SK-N-SH treated with all-trans-retinoic acid at 6 μM for 48 hours (cell line): ENCODE results near the gene TNFRSF18.

Source experiments
- ATAC-seq: fragments of 200-7000 bp; cut with Tn5 transposase; 3 replicates; pipeline ENCODE4 v1.9.1; 2020; ENCODE audit warnings: mild to moderate bottlenecking, moderate library complexity
- ARNTL ChIP-seq: fragments of 450-650 bp; formaldehyde crosslinking; IDR thresholded peaks from 2 replicates; pipeline ENCODE4 v1.5.0; 2020; ENCODE audit warnings: low read depth, mild to moderate bottlenecking, moderate library complexity, borderline replicate concordance
- BACH2 ChIP-seq: fragments of 250-450 bp; sonication (Bioruptor Pico); IDR thresholded peaks from 2 replicates; pipeline ENCODE4 v1.9.0; 2021; ENCODE audit warnings: mild to moderate bottlenecking, borderline replicate concordance
- CREB5 ChIP-seq: fragments of 250-450 bp; sonication (Bioruptor Pico); IDR thresholded peaks from 2 replicates; pipeline ENCODE4 v1.5.1; 2020; ENCODE audit warnings: low read depth, mild to moderate bottlenecking, moderate library complexity
- CSDC2 ChIP-seq: fragments of 250-450 bp; sonication (Bioruptor Pico); IDR thresholded peaks from 2 replicates; pipeline ENCODE4 v1.5.0; 2020; ENCODE audit warnings: mild to moderate bottlenecking, moderate library complexity
- CSRNP3 ChIP-seq: fragments of 250-450 bp; sonication (Bioruptor Pico); IDR thresholded peaks from 2 replicates; pipeline ENCODE4 v1.5.1; 2021; ENCODE audit warnings: mild to moderate bottlenecking, moderate library complexity
- ESRRG ChIP-seq: fragments of 250-450 bp; sonication (Bioruptor Pico); IDR thresholded peaks from 2 replicates; pipeline ENCODE4 v1.6.1; 2021; ENCODE audit warnings: mild to moderate bottlenecking
- GLIS3 ChIP-seq: fragments of 250-450 bp; sonication (Bioruptor Pico); IDR thresholded peaks from 2 replicates; pipeline ENCODE4 v1.5.0; 2020; ENCODE audit warnings: mild to moderate bottlenecking, moderate library complexity
- ISL1 ChIP-seq: fragments of 250-450 bp; sonication (Bioruptor Pico); IDR thresholded peaks from 2 replicates; pipeline ENCODE4 v2.1.2; 2022; ENCODE audit warnings: mild to moderate bottlenecking, moderate library complexity
- OSR1 ChIP-seq: fragments of 250-450 bp; sonication (Bioruptor Pico); IDR thresholded peaks from 2 replicates; pipeline ENCODE4 v1.8.0; 2022; ENCODE audit warnings: moderate library complexity, mild to moderate bottlenecking, inconsistent platforms
- PPARA ChIP-seq: fragments of 250-450 bp; sonication (Bioruptor Pico); IDR thresholded peaks from 2 replicates; pipeline ENCODE4 v1.5.0; 2020; ENCODE audit warnings: mild to moderate bottlenecking, borderline replicate concordance
- RARB ChIP-seq: fragments of 250-450 bp; sonication (Bioruptor Pico); IDR thresholded peaks from 2 replicates; pipeline ENCODE4 v1.8.0; 2021; ENCODE audit warnings: mild to moderate bottlenecking, moderate library complexity
- SNAI2 ChIP-seq: fragments of 250-450 bp; sonication (Bioruptor Pico); IDR thresholded peaks from 2 replicates; pipeline ENCODE4 v1.5.0; 2020; ENCODE audit warnings: mild to moderate bottlenecking, moderate library complexity
- TCF4 ChIP-seq: fragments of 250-450 bp; sonication (Bioruptor Pico); IDR thresholded peaks from 2 replicates; pipeline ENCODE4 v1.8.0; 2021; ENCODE audit warnings: mild to moderate bottlenecking, moderate library complexity, borderline replicate concordance
- ZC3H10 ChIP-seq: fragments of 250-450 bp; sonication (Bioruptor Pico); IDR thresholded peaks from 2 replicates; pipeline ENCODE4 v1.5.1; 2021; ENCODE audit warnings: mild to moderate bottlenecking, moderate library complexity
- ZFP3 ChIP-seq: fragments of 250-450 bp; sonication (Bioruptor Pico); IDR thresholded peaks from 2 replicates; pipeline ENCODE4 v1.5.0; 2020; ENCODE audit warnings: mild to moderate bottlenecking, moderate library complexity
- ZFP30 ChIP-seq: fragments of 450-650 bp; formaldehyde crosslinking; IDR thresholded peaks from 2 replicates; pipeline ENCODE4 v1.5.0; 2022; ENCODE audit warnings: mild to moderate bottlenecking, moderate library complexity
- ZNF565 ChIP-seq: fragments of 450-650 bp; formaldehyde crosslinking; conservative IDR thresholded peaks from 2 replicates; pipeline ENCODE4 v1.5.0; 2020; ENCODE audit warnings: low read depth, mild to moderate bottlenecking, moderate library complexity
- ZNF70 ChIP-seq: fragments of 450-650 bp; formaldehyde crosslinking; IDR thresholded peaks from 2 replicates; pipeline ENCODE4 v1.5.0; 2020; ENCODE audit warnings: mild to moderate bottlenecking, moderate library complexity
- ZNF8 ChIP-seq: fragments of 450-650 bp; formaldehyde crosslinking; IDR thresholded peaks from 2 replicates; pipeline ENCODE4 v1.5.0; 2020; ENCODE audit warnings: mild to moderate bottlenecking, moderate library complexity
- TF ChIP-seq, protein P1 (sequence below): fragments of 250-450 bp; sonication (Bioruptor Pico); IDR thresholded peaks from 2 replicates; pipeline ENCODE4 v1.8.0; 2020; ENCODE audit warnings: mild to moderate bottlenecking, moderate library complexity, borderline replicate concordance
- TF ChIP-seq, protein P2 (sequence below): fragments of 250-450 bp; sonication (Bioruptor Pico); IDR thresholded peaks from 2 replicates; pipeline ENCODE4 v1.8.0; 2021; ENCODE audit warnings: low read depth, mild to moderate bottlenecking, moderate library complexity, borderline replicate concordance

Gene TNFRSF18

GRCh38 chr1:1230656-1231399, 24.4 kb upstream of the TNFRSF18 start:
- TF ChIP-seq ISL1 (CRISPR knock-in tag) (no peak), CREB5 (CRISPR knock-in tag) (no peak)
- TF ChIP-seq, all 23 proteins: peak for 0
- peak; percentile 52 for ATAC-seq

GRCh38 chr1:1229770-1230169, 23.4 kb upstream of the TNFRSF18 start:
- TF ChIP-seq ARNTL (CRISPR knock-in tag) (no peak), GLIS3 (CRISPR knock-in tag) (no peak), BACH2 (no peak), ZNF8 (CRISPR knock-in tag) (no peak), ZFP30 (CRISPR knock-in tag) (no peak), CSDC2 (CRISPR knock-in tag) (no peak), PPARA (CRISPR knock-in tag) (no peak), ZC3H10 (CRISPR knock-in tag) (no peak), SNAI2 (CRISPR knock-in tag) (no peak), RARB (CRISPR knock-in tag) (no peak), TCF4 (CRISPR knock-in tag) (no peak), CREB5 (CRISPR knock-in tag) (no peak), ZNF70 (no peak), ZFP3 (CRISPR knock-in tag) (no peak), ESRRG (CRISPR knock-in tag) (no peak), OSR1 (CRISPR knock-in tag) (no peak), CSRNP3 (CRISPR knock-in tag) (no peak)
- no peak for ATAC-seq

DNA sequence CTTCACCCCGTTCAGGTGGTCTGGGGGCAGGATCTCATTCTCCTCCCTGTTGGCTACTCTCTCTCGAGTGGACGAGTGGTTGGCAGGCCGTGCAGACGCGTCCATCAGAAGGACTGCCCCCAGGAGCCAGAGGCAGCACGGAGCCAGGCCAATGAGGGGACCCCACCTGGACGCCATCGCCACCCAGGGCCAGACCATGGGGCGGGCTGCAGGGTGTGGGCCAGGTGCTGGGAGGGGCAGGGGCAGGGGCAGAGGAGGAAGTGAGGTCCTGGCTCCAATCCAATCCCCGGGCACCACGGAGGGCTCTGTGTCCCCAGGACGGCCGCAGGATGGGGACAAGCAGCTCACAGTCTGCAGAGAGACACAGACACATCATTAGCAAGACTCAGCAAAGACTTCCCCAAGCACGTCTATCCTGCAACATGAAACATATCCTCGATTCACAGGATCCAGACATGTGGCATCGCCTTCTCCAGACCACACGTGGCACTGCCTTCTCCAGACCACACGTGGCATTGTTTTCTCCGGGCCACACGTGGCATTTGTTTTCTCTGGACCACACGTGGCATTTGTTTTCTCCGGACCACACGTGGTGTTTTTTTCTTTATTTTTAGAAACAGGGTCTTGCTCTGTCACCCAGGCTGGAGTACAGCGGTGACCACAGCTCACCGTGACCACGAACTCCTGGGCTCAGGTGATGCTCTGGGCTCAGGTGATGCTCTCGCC, 22.4 kb upstream of the TNFRSF18 start:
- ATAC-seq: no peak
- TF ChIP-seq, protein P1, sequence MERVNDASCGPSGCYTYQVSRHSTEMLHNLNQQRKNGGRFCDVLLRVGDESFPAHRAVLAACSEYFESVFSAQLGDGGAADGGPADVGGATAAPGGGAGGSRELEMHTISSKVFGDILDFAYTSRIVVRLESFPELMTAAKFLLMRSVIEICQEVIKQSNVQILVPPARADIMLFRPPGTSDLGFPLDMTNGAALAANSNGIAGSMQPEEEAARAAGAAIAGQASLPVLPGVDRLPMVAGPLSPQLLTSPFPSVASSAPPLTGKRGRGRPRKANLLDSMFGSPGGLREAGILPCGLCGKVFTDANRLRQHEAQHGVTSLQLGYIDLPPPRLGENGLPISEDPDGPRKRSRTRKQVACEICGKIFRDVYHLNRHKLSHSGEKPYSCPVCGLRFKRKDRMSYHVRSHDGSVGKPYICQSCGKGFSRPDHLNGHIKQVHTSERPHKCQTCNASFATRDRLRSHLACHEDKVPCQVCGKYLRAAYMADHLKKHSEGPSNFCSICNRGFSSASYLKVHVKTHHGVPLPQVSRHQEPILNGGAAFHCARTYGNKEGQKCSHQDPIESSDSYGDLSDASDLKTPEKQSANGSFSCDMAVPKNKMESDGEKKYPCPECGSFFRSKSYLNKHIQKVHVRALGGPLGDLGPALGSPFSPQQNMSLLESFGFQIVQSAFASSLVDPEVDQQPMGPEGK (CRISPR knock-in tag): no peak
- TF ChIP-seq, protein P2, sequence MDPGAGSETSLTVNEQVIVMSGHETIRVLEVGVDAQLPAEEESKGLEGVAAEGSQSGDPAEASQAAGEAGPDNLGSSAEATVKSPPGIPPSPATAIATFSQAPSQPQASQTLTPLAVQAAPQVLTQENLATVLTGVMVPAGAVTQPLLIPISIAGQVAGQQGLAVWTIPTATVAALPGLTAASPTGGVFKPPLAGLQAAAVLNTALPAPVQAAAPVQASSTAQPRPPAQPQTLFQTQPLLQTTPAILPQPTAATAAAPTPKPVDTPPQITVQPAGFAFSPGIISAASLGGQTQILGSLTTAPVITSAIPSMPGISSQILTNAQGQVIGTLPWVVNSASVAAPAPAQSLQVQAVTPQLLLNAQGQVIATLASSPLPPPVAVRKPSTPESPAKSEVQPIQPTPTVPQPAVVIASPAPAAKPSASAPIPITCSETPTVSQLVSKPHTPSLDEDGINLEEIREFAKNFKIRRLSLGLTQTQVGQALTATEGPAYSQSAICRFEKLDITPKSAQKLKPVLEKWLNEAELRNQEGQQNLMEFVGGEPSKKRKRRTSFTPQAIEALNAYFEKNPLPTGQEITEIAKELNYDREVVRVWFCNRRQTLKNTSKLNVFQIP (CRISPR knock-in tag): no peak
- TF ChIP-seq RARB (CRISPR knock-in tag): no peak
- TF ChIP-seq ARNTL (CRISPR knock-in tag): no peak
- TF ChIP-seq ZNF8 (CRISPR knock-in tag): no peak
- no peak for TF ChIP-seq GLIS3 (CRISPR knock-in tag)
- no peak for TF ChIP-seq ESRRG (CRISPR knock-in tag)
- no peak for TF ChIP-seq CREB5 (CRISPR knock-in tag)
- no peak for TF ChIP-seq ISL1 (CRISPR knock-in tag)
- TF ChIP-seq ZNF565: no peak
- TF ChIP-seq CSRNP3 (CRISPR knock-in tag): no peak
- no peak for TF ChIP-seq ZNF70
- TF ChIP-seq BACH2: no peak
- no peak for TF ChIP-seq SNAI2 (CRISPR knock-in tag)
- TF ChIP-seq ZFP3 (CRISPR knock-in tag): no peak
- TF ChIP-seq ZFP30 (CRISPR knock-in tag): no peak
